ENCODE data around the gene NLRP6.
"Not testable (repeated sequence)": the region's sequence is repeated elsewhere in the genome, so short reads cannot be mapped to it uniquely, and the experiment has no call there.

NLRP6 gene

DNA sequence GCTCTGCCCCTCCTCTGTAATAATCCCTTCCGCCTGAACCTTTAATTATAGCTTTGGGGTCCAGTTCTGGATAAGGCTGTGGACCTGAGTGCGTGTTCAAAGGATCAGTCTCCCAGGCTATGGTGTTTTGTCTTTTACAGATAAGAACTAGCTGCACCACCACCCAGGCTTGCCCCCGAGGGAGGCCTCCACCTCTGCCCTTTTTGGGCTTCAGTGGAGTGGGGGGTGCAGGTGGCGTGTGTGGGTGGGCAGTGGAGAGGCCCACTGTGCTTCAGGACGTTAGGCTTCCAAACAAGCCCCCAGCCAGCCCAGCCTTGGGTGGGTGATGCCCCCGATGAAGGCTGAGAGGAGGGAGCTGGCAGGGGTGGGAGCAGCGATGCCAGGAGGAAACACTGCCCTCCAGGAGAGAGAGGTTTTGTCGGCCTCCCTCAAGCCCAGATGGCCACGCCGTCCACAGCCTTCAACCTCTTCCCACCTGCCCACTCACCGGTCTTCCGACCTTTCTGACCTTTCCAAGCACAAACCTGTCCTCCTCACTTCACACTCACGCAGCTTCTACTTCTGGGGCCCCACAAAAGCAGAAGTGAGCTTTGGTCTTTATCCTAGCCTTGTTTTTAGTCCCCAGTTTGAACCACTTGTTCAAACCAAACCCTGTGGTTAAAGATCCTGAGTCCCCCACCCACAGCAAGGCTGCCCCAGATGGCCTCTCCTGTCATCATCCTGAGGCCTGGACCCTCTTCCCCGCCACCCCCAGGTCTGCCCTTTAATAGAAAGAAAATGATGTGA lies 21.1 kb upstream of the NLRP6 start:
- no peak for DNase-seq

DNA sequence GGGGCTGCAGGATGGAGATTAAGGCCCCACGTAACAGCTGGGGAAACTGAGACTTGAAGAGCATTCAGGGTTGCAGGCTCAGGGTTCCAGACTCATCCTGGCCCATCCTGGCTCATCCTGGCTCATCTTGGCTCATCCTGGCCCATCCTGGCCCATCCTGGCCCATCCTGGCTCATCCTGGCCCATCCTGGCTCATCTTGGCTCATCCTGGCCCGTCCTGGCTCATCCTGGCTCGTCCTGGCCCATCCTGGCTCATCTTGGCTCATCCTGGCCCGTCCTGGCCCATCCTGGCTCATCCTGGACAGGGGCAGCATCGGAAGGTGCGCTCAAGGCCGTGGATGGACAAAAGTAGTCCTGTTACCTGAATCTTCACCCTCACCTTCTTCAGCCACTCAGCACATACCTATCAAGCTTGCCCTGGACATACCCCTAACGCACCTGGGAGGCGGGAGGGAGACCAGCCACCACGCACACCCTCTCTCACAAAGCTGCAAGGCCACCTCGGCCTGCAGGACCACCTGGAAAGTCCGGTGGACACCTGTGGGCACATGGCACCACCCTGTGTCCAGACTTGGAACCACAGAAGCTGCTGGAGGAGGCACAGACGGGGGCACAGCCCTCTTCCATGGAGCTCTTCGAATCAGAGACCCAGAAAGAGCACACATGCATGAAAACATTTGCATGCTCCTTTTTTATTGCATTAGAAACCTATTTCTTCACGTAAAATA lies 20.3 kb upstream of the NLRP6 start:
- no peak for DNase-seq

DNA sequence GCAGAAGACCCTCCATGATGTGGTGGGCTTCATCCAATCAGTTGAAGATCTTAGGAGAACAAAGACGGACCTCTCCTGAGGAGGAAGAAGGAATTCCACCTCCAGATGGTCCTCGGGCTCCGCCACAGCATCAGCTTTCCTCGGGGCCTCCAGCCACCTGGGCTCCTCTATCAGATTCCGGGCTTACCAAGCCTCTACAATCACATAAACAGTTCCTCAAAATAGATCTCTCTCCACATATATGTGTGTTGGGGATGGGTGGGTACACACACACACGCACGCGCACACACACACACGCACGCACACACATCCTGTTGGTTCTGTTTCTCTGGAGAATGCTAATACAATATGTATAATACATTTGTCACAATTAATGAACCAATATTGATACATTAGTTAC lies 18.8 kb upstream of the NLRP6 start:
- DNase-seq: no peak

DNA sequence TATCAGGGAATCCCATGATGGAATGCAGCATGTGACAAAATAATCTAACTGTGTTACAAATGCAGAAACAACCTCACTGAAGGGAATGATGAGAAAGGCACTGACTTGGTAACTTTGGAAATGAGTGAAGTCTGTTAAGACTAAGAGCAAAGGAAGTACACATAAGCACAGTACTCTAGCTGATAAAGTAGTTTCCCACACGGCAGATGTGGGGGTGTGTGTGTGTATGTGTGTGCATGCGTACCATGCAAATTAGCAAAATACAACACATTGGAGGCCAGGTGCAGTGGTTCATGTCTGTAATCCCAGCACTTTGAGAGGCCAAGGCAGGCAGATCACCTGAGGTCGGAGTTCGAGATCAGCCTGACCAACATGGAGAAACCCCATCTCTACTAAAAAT lies 16.6 kb upstream of the NLRP6 start:
- no peak for DNase-seq

DNA sequence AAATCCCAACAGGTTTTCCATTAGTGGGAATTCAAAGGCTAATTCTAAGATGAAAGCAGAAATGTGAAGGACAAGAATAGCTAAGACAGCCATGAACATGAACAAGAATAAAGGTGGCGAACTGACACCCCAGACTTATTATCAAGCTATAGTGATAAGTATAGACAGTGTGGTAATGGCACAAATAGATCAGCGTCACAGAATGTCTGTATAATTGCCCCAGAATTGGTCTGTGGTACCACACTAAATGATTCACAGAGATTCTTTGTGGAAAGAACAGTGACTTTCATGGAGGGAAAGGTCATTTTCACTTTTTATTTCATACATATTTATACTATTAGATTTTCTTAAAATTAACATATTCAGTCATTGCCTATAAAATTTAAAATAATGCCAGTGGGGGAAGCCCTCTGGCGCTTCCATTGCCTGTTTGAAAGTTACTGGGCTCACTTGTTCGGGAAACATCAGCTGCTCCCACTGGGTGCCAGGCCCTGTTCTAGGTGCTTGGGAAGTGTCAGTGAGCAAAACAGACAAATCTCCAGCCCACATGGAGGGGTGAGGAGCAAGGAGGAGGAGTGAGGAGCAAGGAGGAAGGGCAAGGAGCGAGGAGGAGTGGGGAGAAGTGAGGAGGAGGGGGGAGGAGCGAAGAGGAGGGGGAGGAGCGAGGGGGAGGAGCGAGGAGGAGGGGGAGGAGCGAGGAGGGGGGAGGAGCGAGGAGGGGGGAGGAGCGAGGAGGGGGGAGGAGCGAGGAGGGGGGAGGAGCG lies 11.3 kb upstream of the NLRP6 start:
- DNase-seq: no peak

DNA sequence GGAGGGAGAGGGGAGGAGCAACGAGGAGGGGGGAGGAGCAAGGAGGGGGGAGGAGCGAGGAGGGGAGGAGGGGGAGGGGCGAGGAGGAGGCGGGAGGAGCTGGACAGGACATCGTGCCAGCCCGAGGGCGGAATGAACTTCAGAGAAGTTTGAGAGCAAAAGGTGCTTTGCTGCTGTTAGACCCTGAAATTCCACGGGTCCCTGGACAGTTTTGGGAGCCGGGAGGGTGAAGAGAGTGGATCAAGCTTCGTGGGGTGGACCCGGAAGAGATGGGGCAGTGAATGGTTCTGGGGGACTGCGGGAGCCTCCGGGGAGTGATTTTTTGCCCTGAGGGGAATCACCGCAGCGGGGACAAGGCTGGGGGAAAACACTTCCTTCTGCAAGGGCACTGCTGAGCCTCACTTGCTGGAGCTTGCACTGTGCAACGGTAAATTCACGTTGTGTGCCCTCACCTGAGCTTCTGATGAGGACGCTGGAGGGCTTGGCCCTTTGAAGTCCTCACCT lies 10.7 kb upstream of the NLRP6 start:
- DNase-seq: no peak

DNA sequence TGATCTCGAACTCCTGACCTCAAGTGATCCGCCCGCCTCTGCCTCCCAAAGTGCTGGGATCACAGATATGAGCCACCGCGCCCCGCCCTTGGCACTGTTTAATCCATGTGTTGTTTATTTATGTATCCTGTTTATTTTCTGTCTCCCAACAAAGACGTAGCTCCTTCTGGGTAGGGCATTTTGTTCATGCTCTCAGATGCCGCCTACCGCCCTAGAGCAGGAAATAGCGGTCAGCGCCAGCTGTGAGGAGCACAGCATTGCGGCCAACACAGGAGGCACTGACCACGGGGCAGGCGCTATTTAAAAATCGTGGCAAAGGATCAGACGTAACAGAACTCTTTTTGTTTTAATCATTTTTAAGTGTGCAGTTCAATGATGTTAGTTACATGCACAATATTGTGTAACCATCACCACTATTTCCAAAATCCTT lies 9.5 kb upstream of the NLRP6 start:
- DNase-seq: not testable (repeated sequence)

DNA sequence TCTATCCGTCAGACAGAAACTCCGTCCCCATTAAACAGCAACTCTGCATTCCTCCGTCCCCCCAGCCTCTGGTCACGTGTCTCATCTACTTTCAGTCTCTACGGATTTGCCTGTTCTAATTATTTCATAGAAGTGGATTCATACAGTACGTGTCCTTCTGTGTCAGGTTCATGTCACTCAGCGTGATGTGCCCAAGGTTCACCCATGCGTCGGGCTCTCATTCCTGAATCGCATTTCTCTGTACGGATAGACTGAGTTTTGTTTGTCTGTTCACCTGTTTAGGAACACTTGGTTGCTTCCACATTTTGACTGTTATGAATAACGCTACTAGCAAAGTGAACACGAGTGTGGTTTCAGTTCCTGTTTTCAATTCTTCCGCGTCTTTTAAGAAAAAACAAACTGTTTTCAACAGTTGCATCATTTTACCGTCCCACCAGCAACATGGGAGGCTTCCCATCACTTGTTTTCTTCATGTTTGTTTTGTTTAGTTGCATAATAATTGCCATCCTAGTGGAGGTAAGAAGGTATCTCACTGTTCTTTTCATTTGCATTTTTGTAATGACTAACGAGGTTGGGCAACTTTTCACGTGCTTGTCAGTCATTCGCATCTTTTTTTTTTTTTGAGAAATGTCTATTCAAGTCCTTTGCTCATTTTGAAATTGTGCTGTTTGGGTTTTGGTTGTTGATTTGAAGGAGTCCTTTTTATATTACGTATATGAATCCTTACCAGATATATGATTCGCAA lies 8.9 kb upstream of the NLRP6 start:
- DNase-seq: no peak

DNA sequence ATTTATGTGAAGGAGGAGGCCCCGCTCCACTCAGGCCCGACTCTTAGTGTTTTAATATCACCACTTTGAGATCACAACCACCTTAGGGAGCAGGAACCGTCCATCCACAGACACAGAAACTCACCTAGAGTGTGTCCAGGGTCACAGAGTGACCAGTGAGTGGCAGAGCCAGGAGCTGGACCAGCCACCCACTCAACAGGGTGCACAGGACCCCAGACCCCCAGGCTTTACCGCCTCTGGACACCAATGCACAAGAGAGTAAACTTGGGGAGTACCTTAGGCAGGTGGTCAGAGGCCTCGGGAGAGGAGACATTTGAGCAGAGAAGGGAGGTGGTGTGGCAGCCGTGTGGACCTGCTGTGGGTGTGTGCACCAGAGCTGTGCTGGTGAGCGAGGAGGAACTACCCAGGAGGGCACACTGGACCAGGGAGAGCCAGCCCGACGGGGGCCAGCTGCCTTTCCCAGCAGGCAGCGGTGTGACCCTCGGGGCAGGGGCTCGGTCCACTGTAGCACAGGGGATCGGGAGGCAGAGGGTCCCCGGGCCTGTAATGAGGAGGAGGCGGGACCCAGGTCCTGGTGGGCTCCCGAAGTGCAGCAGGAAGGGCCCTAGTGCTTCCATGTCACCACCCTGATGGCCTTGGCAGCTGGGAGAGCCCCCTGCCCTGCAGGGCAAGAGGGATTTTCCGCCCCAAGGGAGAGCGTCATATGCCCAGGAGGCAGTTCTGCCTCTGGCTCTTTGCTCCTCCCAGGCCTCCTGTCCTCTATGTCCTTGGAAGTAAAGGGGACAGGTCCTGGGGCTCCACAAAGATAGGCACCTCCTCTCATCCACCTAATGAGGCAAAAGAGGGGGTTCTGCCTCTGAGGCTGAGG lies 7.5 kb upstream of the NLRP6 start:
- no peak for DNase-seq

DNA sequence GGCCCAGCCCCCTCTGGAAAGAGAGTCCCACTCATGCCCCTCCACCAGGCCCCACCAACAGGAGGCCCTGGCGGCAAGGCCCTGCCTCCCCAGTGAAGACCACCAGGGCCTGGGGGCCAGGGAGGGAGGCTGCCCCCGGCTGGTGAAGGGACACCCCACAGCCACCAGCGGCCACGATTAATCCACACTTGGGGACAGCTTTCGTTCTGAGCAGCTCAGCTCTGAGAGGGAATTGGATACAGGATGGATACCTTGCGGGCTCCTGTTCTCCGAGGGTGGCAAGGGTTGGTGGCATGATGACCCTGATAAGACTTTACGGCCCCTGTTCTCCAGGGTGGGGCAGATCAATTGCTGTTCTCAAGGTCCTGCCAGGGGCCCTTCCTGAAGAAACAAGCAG lies 6.9 kb upstream of the NLRP6 start:
- no peak for DNase-seq

DNA sequence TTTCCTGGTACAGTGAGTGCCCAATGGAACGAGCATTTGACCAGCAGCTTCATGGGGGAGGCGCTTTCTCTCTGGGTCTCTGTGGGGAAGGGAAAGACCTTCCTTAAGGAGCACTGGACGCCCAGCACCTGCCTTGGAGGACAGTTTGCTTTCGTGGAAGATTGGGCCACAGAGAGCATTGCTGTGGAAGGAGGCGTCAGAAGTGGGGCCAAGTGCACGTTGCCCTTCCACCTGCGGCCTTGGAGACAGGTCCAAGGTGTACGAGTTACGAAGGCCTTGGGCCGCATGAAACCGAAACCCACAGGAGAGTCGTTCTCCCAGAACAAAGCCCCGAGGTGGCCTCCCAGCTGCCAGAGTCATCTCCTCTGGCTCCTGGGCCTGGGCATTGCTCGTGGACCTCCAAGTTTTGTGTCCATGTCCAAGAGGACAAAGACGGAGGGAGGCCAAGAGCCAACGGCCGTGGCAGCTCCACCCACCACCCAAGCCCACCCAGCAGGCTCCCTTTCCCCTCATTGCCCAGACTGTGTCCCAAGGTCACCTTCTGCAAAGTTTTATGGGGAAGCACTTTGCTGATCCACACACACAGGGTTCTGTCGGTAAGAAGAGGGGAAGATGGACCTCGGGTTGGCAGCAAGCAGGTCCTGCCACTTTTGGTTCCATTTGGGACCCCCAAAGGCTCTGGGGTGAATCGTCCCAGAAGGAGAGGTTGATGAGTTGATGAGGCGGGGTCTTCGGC lies 5.8 kb upstream of the NLRP6 start:
- no peak for DNase-seq

DNA sequence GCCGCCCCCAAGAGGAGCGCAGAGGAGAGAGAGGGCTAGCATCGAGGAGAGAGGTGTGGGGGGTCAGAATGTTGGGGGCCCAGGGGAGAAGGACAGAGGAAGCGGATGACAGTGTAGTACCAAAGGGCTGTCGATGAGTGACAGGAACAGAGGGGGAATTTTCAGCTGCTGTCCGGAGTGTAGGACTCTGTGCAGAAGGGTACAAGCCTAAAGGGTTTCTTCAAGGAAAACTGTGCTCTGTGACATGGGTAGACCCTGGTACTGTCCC lies 5.3 kb upstream of the NLRP6 start:
- no peak for DNase-seq

DNA sequence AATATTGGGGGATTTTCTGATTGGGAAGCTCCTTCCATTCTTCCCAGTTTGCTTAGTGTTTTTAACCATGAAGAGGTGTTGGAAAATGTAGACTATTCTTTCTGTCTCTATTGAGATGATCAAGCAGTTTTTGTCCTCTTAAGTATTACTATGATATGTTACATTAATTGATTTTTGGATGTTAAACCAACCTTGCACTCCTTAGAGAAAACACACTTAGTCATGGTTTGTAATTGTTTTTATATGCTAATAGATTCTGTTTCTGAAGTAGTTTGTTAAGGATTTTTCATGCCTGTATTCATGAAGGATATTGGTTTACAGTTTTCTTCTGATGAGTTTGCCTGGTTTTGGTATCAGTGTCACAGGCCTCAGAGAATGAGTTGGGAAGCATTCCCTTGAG lies 2.0 kb upstream of the NLRP6 start:
- no peak for DNase-seq

DNA sequence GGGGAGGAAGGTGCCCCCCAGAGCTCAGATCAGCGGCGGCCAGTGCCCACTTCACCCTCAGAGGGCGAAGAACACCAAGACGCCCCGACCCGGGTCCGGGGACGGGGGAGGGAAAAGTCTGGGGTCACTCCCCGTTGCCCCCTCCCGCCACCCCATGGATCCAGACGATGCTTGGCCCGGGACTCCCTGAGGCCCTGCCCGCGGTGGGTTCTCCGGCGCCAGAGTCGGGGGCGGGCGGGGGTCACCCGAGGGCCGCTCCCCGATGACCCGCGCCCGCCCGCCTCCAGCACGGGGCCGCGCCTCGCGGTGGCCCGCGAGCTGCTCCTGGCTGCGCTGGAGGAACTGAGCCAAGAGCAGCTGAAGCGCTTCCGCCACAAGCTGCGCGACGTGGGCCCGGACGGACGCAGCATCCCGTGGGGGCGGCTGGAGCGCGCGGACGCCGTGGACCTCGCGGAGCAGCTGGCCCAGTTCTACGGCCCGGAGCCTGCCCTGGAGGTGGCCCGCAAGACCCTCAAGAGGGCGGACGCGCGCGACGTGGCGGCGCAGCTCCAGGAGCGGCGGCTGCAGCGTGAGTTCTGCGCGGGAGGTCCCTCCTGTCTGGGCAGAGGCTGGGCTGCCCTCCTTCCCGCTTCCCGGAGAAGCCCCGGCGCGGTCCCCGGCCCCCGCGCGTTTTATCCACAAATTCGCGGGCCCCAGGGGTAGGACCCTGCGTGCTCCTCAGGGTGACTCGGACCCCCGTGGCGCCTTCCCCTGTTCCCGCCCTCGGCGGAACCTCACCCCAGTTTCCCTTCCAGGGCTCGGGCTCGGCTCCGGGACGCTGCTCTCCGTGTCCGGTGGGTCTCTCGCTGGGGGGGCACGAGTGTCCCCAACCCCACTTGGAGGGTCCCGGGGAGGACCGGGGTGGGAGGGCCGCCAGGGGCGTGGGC lies 1.1 kb downstream of the NLRP6 start:
- DNase-seq: no peak

DNA sequence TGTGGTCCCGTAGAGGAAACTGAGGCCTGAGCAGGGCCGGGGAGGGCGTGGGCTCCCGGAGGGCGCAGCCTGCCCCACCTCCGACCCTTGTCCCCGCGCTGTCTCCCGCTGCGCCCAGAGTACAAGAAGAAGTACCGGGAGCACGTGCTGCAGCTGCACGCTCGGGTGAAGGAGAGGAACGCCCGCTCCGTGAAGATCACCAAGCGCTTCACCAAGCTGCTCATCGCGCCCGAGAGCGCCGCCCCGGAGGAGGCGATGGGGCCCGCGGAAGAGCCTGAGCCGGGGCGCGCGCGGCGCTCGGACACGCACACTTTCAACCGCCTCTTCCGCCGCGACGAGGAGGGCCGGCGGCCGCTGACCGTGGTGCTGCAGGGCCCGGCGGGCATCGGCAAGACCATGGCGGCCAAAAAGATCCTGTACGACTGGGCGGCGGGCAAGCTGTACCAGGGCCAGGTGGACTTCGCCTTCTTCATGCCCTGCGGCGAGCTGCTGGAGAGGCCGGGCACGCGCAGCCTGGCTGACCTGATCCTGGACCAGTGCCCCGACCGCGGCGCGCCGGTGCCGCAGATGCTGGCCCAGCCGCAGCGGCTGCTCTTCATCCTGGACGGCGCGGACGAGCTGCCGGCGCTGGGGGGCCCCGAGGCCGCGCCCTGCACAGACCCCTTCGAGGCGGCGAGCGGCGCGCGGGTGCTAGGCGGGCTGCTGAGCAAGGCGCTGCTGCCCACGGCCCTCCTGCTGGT lies 1.9 kb downstream of the NLRP6 start:
- no peak for DNase-seq

DNA sequence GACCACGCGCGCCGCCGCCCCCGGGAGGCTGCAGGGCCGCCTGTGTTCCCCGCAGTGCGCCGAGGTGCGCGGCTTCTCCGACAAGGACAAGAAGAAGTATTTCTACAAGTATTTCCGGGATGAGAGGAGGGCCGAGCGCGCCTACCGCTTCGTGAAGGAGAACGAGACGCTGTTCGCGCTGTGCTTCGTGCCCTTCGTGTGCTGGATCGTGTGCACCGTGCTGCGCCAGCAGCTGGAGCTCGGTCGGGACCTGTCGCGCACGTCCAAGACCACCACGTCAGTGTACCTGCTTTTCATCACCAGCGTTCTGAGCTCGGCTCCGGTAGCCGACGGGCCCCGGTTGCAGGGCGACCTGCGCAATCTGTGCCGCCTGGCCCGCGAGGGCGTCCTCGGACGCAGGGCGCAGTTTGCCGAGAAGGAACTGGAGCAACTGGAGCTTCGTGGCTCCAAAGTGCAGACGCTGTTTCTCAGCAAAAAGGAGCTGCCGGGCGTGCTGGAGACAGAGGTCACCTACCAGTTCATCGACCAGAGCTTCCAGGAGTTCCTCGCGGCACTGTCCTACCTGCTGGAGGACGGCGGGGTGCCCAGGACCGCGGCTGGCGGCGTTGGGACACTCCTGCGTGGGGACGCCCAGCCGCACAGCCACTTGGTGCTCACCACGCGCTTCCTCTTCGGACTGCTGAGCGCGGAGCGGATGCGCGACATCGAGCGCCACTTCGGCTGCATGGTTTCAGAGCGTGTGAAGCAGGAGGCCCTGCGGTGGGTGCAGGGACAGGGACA lies 2.7 kb downstream of the NLRP6 start:
- no peak for DNase-seq

DNA sequence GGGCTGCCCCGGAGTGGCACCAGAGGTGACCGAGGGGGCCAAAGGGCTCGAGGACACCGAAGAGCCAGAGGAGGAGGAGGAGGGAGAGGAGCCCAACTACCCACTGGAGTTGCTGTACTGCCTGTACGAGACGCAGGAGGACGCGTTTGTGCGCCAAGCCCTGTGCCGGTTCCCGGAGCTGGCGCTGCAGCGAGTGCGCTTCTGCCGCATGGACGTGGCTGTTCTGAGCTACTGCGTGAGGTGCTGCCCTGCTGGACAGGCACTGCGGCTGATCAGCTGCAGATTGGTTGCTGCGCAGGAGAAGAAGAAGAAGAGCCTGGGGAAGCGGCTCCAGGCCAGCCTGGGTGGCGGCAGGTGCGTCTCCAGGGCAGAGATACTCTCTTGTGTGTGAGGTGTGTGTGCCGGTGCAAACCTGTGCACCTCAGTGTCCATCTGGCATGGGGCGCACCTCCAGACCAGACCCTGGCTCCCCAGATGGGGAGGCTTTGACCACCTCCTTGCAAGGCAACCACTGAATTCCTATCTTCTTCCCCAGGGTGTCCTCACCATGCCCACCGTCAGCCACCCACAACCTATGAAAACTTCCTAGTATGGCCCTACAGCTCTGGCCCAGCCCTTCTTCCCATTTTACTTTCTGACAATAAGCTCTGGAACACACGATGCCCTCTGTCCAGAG lies 3.4 kb downstream of the NLRP6 start:
- no peak for DNase-seq

DNA sequence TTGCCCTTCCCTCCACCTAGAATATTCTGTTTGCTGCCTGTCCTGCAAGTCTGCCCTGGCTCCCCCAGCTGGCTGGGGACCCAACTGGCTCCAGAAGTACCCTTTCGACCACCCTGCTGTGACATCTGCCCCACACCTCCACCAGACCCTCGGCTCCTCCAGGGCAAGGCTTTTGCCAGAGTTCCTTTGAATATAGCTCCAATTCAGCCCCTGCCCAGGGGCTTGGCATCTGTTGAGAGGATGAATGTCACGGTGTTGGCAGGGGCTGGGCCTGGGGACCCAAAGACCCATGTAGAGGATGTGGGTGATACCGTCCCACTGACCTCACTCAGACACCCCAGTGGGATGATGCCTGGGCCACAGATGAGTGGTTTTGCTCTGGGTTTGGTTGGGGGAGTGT lies 4.0 kb downstream of the NLRP6 start:
- DNase-seq: no peak
